GM19463 (cell line): ENCODE measurements around the gene LTN1.
A peak's percentile ranks its signal among the peaks of the same experiment; 100 is the strongest.

Source experiments
- ATAC-seq: cut with Tn5 transposase; IDR thresholded peaks from one replicate; pipeline ENCODE4 v1.9.1; 2021; ENCODE audit warnings: mild to moderate bottlenecking, moderate library complexity; ENCODE audit not compliant: unreplicated experiment

The LTN1 gene

GRCh38 chr21:28885853-28886177 lies 106.9 kb downstream of the LTN1 start:
- ATAC-seq: no peak

GRCh38 chr21:28884976-28885852 lies 107.5 kb downstream of the LTN1 start:
- peak; percentile 94 for ATAC-seq

GRCh38 chr21:28884481-28884880 lies 108.2 kb downstream of the LTN1 start:
- no peak for ATAC-seq

- no peak for ATAC-seq
Measured at GRCh38 chr21:28883931-28884330, 108.7 kb downstream of the LTN1 start.

- ATAC-seq: no peak
Measured at GRCh38 chr21:28882345-28882744, 110.3 kb downstream of the LTN1 start.
